ENCODE measurements around the gene ACAT2. TPM values are rescaled to one million over a fixed set of nuclear protein-coding genes. Genes with fewer than 3 reads are reported as not detected.

ACAT2 gene
- total RNA-seq, 4 donors from 2014 or later: 8.2 to 19.8 (median 13.8) TPM

- H3K4me3 ChIP-seq: no peak overlapping the region
- no peak for DNase-seq
- intact Hi-C loops (cut with DNase I; ENCODE audit: low total_unique reads) (no loop called here), in situ Hi-C loops (cut with MboI; ENCODE audit: low pct_ligation_motif_present in 1 of 4, low pct_unique_long_range_greater_than_20kb in 1 of 4, low sequenced_read_pairs in 3 of 4) (loop anchor here in 2 of 4 donors (25.0 kb wide), 1 partner anchor 91 kb away; the partner anchor contains the start of gene SOD2 (in 2 of the 2))
- no peaks in the 10 kb centered on the region for H3K27me3 ChIP-seq
- peaks cover 0 to 30% (median 13%) of the 10 kb centered on the region in 4 donors for H3K4me1 ChIP-seq
- WGBS, 2 donors (ENCODE audit: low coverage in 1 of 2): 47 to 66% methylated on average over 1 of the region's 1 CpG
- no peaks in the 10 kb centered on the region for H3K9me3 ChIP-seq
- TF ChIP-seq POLR2AphosphoS5 (IDR thresholded peaks at IDR 0.05) (no peak), POLR2A (IDR thresholded peaks at IDR 0.05) (no peak), EP300 (IDR thresholded peaks at IDR 0.05; ENCODE audit: low read depth) (no peak), CTCF (IDR thresholded peaks at IDR 0.05) (no peak)
- H3K27ac ChIP-seq: peak overlapping the region; percentile 68 to 81 (median 76)
- H3K36me3 ChIP-seq: peaks cover 0 to 47% (median 21%) of the 10 kb centered on the region in 4 donors
These were observed 16.3 kb downstream of the ACAT2 start for GRCh38 chr6:159778131-159778530.

- intact Hi-C loops (cut with DNase I; ENCODE audit: low total_unique reads): no loop called here
- peak overlapping the region in 3 of 4 donors; percentile 75 to 81 (median 76) for H3K27ac ChIP-seq
- peaks cover 0 to 30% (median 13%) of the 10 kb centered on the region in 4 donors for H3K4me1 ChIP-seq
- WGBS, 2 donors (ENCODE audit: low coverage in 1 of 2): 61 to 63% methylated on average over 3 of the region's 3 CpGs
- DNase-seq: no peak
- H3K4me3 ChIP-seq: no peak overlapping the region
- in situ Hi-C loops (cut with MboI; ENCODE audit: low pct_ligation_motif_present in 1 of 4, low pct_unique_long_range_greater_than_20kb in 1 of 4, low sequenced_read_pairs in 3 of 4): loop anchor here in 2 of 4 donors (25.0 kb wide), 1 partner anchor 91 kb away; the partner anchor contains the start of gene SOD2 (in 2 of the 2)
- no peaks in the 10 kb centered on the region for H3K9me3 ChIP-seq
- peaks cover 0 to 52% (median 24%) of the 10 kb centered on the region in 4 donors for H3K36me3 ChIP-seq
- TF ChIP-seq POLR2A (IDR thresholded peaks at IDR 0.05): peak; percentile 9
- TF ChIP-seq EP300 (IDR thresholded peaks at IDR 0.05; ENCODE audit: low read depth): no peak
- TF ChIP-seq POLR2AphosphoS5 (IDR thresholded peaks at IDR 0.05): no peak
- no peaks in the 10 kb centered on the region for H3K27me3 ChIP-seq
These were observed 16.8 kb downstream of the ACAT2 start for GRCh38 chr6:159778542-159779103.

GRCh38 chr6:159788276-159788675 lies 26.4 kb downstream of the ACAT2 start:
- Histone ChIP-seq H3K27me3 (no peaks in the 10 kb centered on the region), H3K9me3 (no peaks in the 10 kb centered on the region), H3K4me3 (peak overlapping the region; percentile 80 to 98 (median 82)), H3K36me3 (peaks cover 0 to 41% (median 16%) of the 10 kb centered on the region in 4 donors), H3K27ac (peak overlapping the region; percentile 92 to 100 (median 99)), H3K4me1 (peaks cover 27 to 50% (median 38%) of the 10 kb centered on the region in 4 donors)
- 0 to 14% methylated on average over 1 to 15 of the region's 15 CpGs for WGBS, 2 donors (ENCODE audit: low coverage in 1 of 2)
- TF ChIP-seq POLR2AphosphoS5 (IDR thresholded peaks at IDR 0.05): no peak
- no peak for DNase-seq
- intact Hi-C loops (cut with DNase I; ENCODE audit: low total_unique reads): no loop called here
- in situ Hi-C loops (cut with MboI; ENCODE audit: low pct_ligation_motif_present in 1 of 4, low pct_unique_long_range_greater_than_20kb in 1 of 4, low sequenced_read_pairs in 3 of 4): loop anchor here in 2 of 4 donors (25.0 kb wide), 1 partner anchor 101 kb away; the partner anchor contains the start of gene SOD2 (in 2 of the 2)

- in situ Hi-C loops (cut with MboI; ENCODE audit: low pct_ligation_motif_present in 1 of 4, low pct_unique_long_range_greater_than_20kb in 1 of 4, low sequenced_read_pairs in 3 of 4) (loop anchor here in 2 of 4 donors (25.0 kb wide), 1 partner anchor 102 kb away; the partner anchor contains the start of gene SOD2 (in 2 of the 2)), intact Hi-C loops (cut with DNase I; ENCODE audit: low total_unique reads) (no loop called here)
- Histone ChIP-seq H3K4me1 (peaks cover 27 to 50% (median 38%) of the 10 kb centered on the region in 4 donors), H3K4me3 (peak overlapping the region; percentile 80 to 98 (median 82)), H3K27ac (peak overlapping the region; percentile 92 to 100 (median 99)), H3K9me3 (no peaks in the 10 kb centered on the region), H3K27me3 (no peaks in the 10 kb centered on the region), H3K36me3 (peaks cover 0 to 38% (median 13%) of the 10 kb centered on the region in 4 donors)
- DNase-seq: peak; percentile 70
- 0 to 1% methylated on average over 2 to 22 of the region's 60 CpGs for WGBS, 2 donors (ENCODE audit: low coverage in 1 of 2)
- TF ChIP-seq POLR2A (IDR thresholded peaks at IDR 0.05): no peak
- no peak for TF ChIP-seq EP300 (IDR thresholded peaks at IDR 0.05; ENCODE audit: low read depth)
- no peak for TF ChIP-seq CTCF (IDR thresholded peaks at IDR 0.05)
- peak in 1 of 3 donors; percentile 53 for TF ChIP-seq POLR2AphosphoS5 (IDR thresholded peaks at IDR 0.05)
These were observed 27.0 kb downstream of the ACAT2 start for GRCh38 chr6:159788753-159789376.
